ENCODE results near the gene ZNF496.

DNA sequence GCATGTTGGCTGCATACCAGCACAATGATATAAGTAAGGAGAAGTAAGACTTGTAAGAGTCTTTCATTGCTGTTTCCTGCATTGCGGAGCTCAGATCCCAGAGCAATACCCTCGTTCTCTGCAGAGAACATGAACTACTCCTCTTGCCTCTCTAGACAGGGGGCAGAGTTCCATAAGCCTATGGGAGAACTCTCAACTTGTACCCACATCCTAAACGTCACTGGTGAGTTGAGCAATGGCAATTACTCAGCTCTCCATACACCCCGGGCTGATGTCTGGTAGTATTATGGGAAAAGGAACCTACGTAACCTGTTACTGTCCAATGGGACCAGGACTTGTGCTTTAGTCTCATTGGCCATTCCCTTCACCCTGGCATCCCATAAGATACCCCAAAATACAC, 27.3 kb upstream of the ZNF496 start:
- no peak for TF ChIP-seq TEAD4 (IDR thresholded peaks at IDR 0.05)
- no peak for TF ChIP-seq TAF1 (IDR thresholded peaks at IDR 0.05; ENCODE audit: low read depth)
- no peak for TF ChIP-seq NFIC (IDR thresholded peaks at IDR 0.05)
- TF ChIP-seq FOXM1 (IDR thresholded peaks at IDR 0.05; ENCODE audit: borderline replicate concordance, low read depth): no peak
- no peak for TF ChIP-seq EP300 (IDR thresholded peaks at IDR 0.05; ENCODE audit: borderline replicate concordance)
- TF ChIP-seq YY1 (IDR thresholded peaks at IDR 0.05; ENCODE audit: low read depth): no peak
- TF ChIP-seq TCF12 (IDR thresholded peaks at IDR 0.05; ENCODE audit: low read depth): no peak
- no peak for TF ChIP-seq ZBTB7A (IDR thresholded peaks at IDR 0.05; ENCODE audit: low read depth)
- TF ChIP-seq RAD21 (IDR thresholded peaks at IDR 0.05; ENCODE audit: low read depth): no peak
- TF ChIP-seq CREB1 (IDR thresholded peaks at IDR 0.05; ENCODE audit: low read depth): no peak
- TF ChIP-seq, protein P1, sequence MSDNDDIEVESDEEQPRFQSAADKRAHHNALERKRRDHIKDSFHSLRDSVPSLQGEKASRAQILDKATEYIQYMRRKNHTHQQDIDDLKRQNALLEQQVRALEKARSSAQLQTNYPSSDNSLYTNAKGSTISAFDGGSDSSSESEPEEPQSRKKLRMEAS (IDR thresholded peaks at IDR 0.05): no peak

All from Ishikawa (cell line).